ENCODE data around the gene ASB6. TPM values are rescaled to one million over a fixed set of nuclear protein-coding genes. Genes with fewer than 3 reads are reported as not detected.

Gene ASB6
- total and polyA plus RNA-seq, 2 donors (not counting 1 experiment from before 2014, with no cell fraction given) = 27.7 to 27.9 TPM

DNA sequence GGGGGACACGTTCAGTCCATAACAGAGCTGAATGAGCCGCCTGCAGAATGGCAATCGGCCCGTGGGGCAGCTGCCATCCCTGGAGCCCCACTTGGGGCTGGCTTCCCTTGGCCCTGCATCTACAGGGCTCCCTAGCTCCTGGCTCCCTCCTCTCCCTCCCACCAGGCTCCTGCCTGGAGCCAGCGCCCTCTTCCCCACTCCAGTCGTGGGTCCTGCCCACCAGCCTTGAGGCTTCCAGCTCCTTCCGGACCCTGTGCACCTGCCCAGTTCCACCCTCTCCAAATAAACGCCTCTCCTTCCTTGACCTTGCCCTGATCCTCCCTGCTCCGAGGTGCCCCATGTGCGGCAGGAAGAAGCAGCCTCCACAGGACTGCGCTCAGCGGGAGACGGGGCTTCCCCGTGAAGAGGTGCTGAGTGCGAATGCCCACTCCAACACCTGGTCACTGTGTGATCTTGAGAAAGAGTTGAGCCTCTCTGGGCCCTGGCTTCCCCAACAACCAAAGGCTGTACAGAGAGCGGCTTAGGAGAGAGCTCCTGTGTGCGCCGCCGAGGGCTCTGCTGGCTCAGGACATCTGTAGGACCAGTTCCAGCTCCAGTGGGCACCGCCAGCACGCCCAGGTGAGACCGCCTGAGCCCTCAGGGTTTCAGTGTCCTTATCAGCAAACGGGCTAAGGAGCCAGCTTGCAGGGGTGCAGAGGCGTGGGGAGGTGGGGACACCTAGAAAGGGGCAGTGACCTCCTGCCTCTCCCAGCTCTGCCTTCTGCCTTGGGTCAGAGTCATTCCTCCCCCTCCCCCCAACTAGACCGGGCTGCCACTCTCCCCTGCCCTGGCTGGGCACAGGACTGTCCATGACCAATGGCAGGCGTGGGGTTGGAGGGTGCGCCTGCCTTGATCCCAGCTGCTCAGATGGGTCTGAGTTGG lies 33.1 kb downstream of the ASB6 start:
- Mint-ChIP-seq H3K4me1 (peaks cover 25% of the 10 kb centered on the region), H3K27me3 (no peaks in the 10 kb centered on the region), H3K4me3 (peak overlapping the region; percentile 55), H3K27ac (peak overlapping the region; percentile 65), H3K9me3 (ENCODE audit: insufficient read depth) (no peaks in the 10 kb centered on the region)
- intact Hi-C loops (cut with micrococcal nuclease) = no loop called here
- CTCF ChIA-PET = interaction anchor here (0.6 to 5.9 kb wide), 15 partner anchors 12 to 498 kb away, joined by 3 to 55 read pairs (median 6); partner anchors contain the start of genes C9orf50, IER5L, NTMT1 and PTPA
- Histone ChIP-seq H3K36me3 (replicated peaks in 1 of 2; ENCODE audit: control extremely low read depth in 1 of 2, control insufficient read depth in 1 of 2, extremely low read depth in 1 of 2, insufficient read depth in 2 of 2, low read length in 1 of 2) (no peaks in the 10 kb centered on the region), H4K20me1 (ENCODE audit: control insufficient read depth, insufficient read depth, low read length, poor library complexity, severe bottlenecking) (no peaks in the 10 kb centered on the region), H3K9me3 (ENCODE audit: control extremely low read depth in 1 of 3, control insufficient read depth in 2 of 3, insufficient read depth in 1 of 3, low read length in 2 of 3) (peaks cover 0 to under 1% (median 0%) of the 10 kb centered on the region in 3 donors), H3K4me2 (replicated peaks; ENCODE audit: low read depth, low read length, poor library complexity, severe bottlenecking) (no peak overlapping the region), H3K9ac (ENCODE audit: low read length) (no peak overlapping the region), H2AFZ (ENCODE audit: insufficient read depth, low read depth, low read length, poor library complexity, severe bottlenecking) (no peak overlapping the region), H3K4me3 (ENCODE audit: control extremely low read depth in 1 of 5, extremely low read depth in 1 of 5, insufficient read depth in 1 of 5, low read depth in 2 of 5, low read length in 4 of 5) (no peak overlapping the region), H3K27me3 (replicated peaks in 1 of 4; ENCODE audit: control extremely low read depth in 1 of 4, control insufficient read depth in 3 of 4, insufficient read depth in 4 of 4, low read length in 3 of 4) (peaks cover 0 to 8% (median 0%) of the 10 kb centered on the region in 4 experiments), H3K27ac (ENCODE audit: low read length in 2 of 2) (no peak overlapping the region), H3K79me2 (ENCODE audit: control insufficient read depth, insufficient read depth, low read length) (no peaks in the 10 kb centered on the region), H3K4me1 (ENCODE audit: control insufficient read depth in 2 of 2, insufficient read depth in 2 of 2, low read length in 2 of 2) (peaks cover 19 to 21% of the 10 kb centered on the region in 2 donors)
- WGBS (ENCODE audit: insufficient coverage) = 95% methylated on average over 24 of the region's 27 CpGs
- TF ChIP-seq EZH2 (IDR thresholded peaks at IDR 0.05; ENCODE audit: borderline replicate concordance, insufficient read depth, low read depth, low read length, poor library complexity, severe bottlenecking) (no peak), CTCF (IDR thresholded peaks at IDR 0.05) (no peak)
- no peak for ATAC-seq (ENCODE audit: low read depth)
- peak; percentile 27 for DNase-seq
- POLR2A ChIA-PET = interaction anchor here (0.7 to 1.2 kb wide), 3 partner anchors 150 to 470 kb away, joined by 4 to 6 read pairs (median 5); partner anchors contain the start of gene IER5L

DNA sequence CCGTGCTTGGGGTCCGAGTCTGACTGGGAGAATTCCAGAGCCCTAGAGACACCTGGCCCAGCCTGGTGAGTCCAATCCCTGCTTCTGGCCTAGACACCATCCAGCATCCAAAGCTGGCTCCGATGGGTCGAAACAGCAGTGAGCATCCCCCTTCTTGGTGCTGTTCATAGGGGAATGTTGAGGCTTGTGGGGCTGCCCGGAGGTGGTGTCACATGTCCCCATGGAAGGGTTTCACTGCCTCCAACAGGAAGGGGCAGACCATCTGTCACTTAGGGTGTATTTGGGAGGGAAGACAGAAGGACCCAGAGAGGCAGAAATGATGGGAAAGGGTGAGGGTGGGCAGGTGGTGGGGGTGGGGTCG lies 34.9 kb downstream of the ASB6 start:
- ChIA-PET CTCF (interaction anchor here (1.2 to 5.9 kb wide), 6 partner anchors 18 to 475 kb away, joined by 4 to 55 read pairs (median 12); partner anchors contain the start of genes IER5L and NTMT1), POLR2A (no interaction called here)
- Histone ChIP-seq H3K36me3 (replicated peaks in 1 of 2; ENCODE audit: control extremely low read depth in 1 of 2, control insufficient read depth in 1 of 2, extremely low read depth in 1 of 2, insufficient read depth in 2 of 2, low read length in 1 of 2) (no peaks in the 10 kb centered on the region), H3K9me3 (ENCODE audit: control extremely low read depth in 1 of 3, control insufficient read depth in 2 of 3, insufficient read depth in 1 of 3, low read length in 2 of 3) (no peaks in the 10 kb centered on the region), H3K79me2 (ENCODE audit: control insufficient read depth, insufficient read depth, low read length) (no peaks in the 10 kb centered on the region), H3K27me3 (replicated peaks in 1 of 4; ENCODE audit: control extremely low read depth in 1 of 4, control insufficient read depth in 3 of 4, insufficient read depth in 4 of 4, low read length in 3 of 4) (no peaks in the 10 kb centered on the region), H3K4me2 (replicated peaks; ENCODE audit: low read depth, low read length, poor library complexity, severe bottlenecking) (no peak overlapping the region), H3K4me3 (ENCODE audit: control extremely low read depth in 1 of 5, extremely low read depth in 1 of 5, insufficient read depth in 1 of 5, low read depth in 2 of 5, low read length in 4 of 5) (no peak overlapping the region), H3K9ac (ENCODE audit: low read length) (no peak overlapping the region), H3K4me1 (ENCODE audit: control insufficient read depth in 2 of 2, insufficient read depth in 2 of 2, low read length in 2 of 2) (peaks cover 19 to 21% of the 10 kb centered on the region in 2 donors), H2AFZ (ENCODE audit: insufficient read depth, low read depth, low read length, poor library complexity, severe bottlenecking) (peak overlapping the region; percentile 54), H4K20me1 (ENCODE audit: control insufficient read depth, insufficient read depth, low read length, poor library complexity, severe bottlenecking) (no peaks in the 10 kb centered on the region), H3K27ac (ENCODE audit: low read length in 2 of 2) (no peak overlapping the region)
- TF ChIP-seq CTCF (IDR thresholded peaks at IDR 0.05) (no peak), EZH2 (IDR thresholded peaks at IDR 0.05; ENCODE audit: borderline replicate concordance, insufficient read depth, low read depth, low read length, poor library complexity, severe bottlenecking) (no peak)
- intact Hi-C loops (cut with micrococcal nuclease) = no loop called here
- H3K9me3 Mint-ChIP-seq (ENCODE audit: insufficient read depth) = no peaks in the 10 kb centered on the region
- WGBS (ENCODE audit: insufficient coverage) = 60% methylated on average over 5 of the region's 6 CpGs
- peaks cover 25% of the 10 kb centered on the region for H3K4me1 Mint-ChIP-seq
- no peak overlapping the region for H3K27ac Mint-ChIP-seq
- DNase-seq = peak; percentile 10
- ATAC-seq (ENCODE audit: low read depth) = no peak
- no peaks in the 10 kb centered on the region for H3K27me3 Mint-ChIP-seq
- no peak overlapping the region for H3K4me3 Mint-ChIP-seq
